ENCODE data around the gene RAD9A. TPM values are rescaled to one million over a fixed set of nuclear protein-coding genes. Genes with fewer than 3 reads are reported as not detected.

The RAD9A gene
- total RNA-seq, 1 donor from 2014 or later = 49.4 TPM

- DNase-seq (ENCODE audit: low read depth, low spot score) = no peak
- Mint-ChIP-seq H3K4me3 (peak overlapping the region; percentile 41), H3K27me3 (ENCODE audit: low read depth) (peaks cover 47% of the 10 kb centered on the region)
Observed at GRCh38 chr11:67413266-67413849, 21.6 kb downstream of the RAD9A start.

DNA sequence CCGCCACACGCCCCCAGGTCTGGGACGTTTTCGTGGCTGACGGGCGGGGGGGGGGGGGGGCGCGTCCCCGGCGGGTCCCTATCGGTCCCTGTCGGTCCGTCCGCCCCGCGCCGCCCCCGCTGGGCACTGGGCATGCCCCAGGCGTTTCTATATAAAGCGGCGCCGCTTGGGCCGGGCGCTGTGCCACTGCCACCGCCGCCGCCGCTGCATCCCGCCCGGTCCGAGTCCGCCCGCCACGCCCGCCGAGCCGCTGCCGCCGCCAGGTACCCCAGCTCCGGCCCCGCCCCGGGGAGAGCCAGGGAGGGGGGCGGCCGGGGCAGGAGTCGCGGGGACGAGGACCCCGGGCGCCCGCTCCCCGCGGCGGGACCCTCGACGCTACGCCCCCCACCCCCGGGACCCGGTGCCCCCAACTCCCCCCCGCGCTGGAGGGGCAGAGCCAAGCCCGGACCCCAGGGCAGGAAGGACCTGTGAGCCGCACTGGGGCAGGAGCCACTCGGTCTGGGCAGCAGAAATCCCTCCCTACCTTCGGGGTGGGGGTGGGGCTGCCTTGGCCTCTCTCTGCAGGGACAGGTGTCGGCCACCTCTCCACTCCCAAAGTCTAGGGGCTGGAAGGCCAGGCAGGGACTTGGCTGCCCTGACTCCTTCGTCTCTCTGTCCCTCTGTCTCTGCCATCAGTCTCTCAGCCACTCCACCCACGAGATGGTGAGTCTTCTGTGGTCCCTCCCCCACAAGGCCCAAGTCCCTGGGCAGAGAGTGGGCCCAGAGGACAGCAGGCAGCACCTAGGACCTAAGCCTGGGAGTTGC, 23.9 kb downstream of the RAD9A start, which contains the start of gene CARNS1:
TSS of gene CARNS1 (plus strand) at position 178 of the 804 bp plus-strand sequence. CDS start at position 700, 522 bp downstream.
- Mint-ChIP-seq H3K4me1 (peaks cover 14% of the 10 kb centered on the region), H3K27me3 (ENCODE audit: low read depth) (peaks cover 47% of the 10 kb centered on the region), H3K27ac (ENCODE audit: unreplicated experiment) (no peak within 1 kb of the TSS), H3K36me3 (ENCODE audit: low read depth) (no peaks in the 10 kb centered on the region), H3K9me3 (no peaks in the 10 kb centered on the region), H3K4me3 (peak within 1 kb of the TSS; percentile 57)
- no peak for DNase-seq (ENCODE audit: low read depth, low spot score)
- TF ChIP-seq, protein P1, sequence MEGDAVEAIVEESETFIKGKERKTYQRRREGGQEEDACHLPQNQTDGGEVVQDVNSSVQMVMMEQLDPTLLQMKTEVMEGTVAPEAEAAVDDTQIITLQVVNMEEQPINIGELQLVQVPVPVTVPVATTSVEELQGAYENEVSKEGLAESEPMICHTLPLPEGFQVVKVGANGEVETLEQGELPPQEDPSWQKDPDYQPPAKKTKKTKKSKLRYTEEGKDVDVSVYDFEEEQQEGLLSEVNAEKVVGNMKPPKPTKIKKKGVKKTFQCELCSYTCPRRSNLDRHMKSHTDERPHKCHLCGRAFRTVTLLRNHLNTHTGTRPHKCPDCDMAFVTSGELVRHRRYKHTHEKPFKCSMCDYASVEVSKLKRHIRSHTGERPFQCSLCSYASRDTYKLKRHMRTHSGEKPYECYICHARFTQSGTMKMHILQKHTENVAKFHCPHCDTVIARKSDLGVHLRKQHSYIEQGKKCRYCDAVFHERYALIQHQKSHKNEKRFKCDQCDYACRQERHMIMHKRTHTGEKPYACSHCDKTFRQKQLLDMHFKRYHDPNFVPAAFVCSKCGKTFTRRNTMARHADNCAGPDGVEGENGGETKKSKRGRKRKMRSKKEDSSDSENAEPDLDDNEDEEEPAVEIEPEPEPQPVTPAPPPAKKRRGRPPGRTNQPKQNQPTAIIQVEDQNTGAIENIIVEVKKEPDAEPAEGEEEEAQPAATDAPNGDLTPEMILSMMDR (conservative IDR thresholded peaks at IDR 0.05) = no peak

More at GRCh38 chr11:67413266-67413849, 21.6 kb downstream of the RAD9A start:
- Mint-ChIP-seq H3K9me3 (no peaks in the 10 kb centered on the region), H3K27ac (ENCODE audit: unreplicated experiment) (no peak overlapping the region), H3K36me3 (ENCODE audit: low read depth) (no peaks in the 10 kb centered on the region), H3K4me1 (peaks cover 21% of the 10 kb centered on the region)
- TF ChIP-seq, protein P1 (conservative IDR thresholded peaks at IDR 0.05) = no peak

- Mint-ChIP-seq H3K27me3 (ENCODE audit: low read depth) (peaks cover 41% of the 10 kb centered on the region), H3K27ac (ENCODE audit: unreplicated experiment) (no peak overlapping the region), H3K9me3 (no peaks in the 10 kb centered on the region), H3K4me3 (peak overlapping the region; percentile 57), H3K36me3 (ENCODE audit: low read depth) (no peaks in the 10 kb centered on the region), H3K4me1 (peaks cover 16% of the 10 kb centered on the region)
- TF ChIP-seq, protein P1 (conservative IDR thresholded peaks at IDR 0.05) = no peak
- no peak for DNase-seq (ENCODE audit: low read depth, low spot score)
Observed at GRCh38 chr11:67416416-67417335, 24.9 kb downstream of the RAD9A start.

GRCh38 chr11:67417425-67417824, 25.6 kb downstream of the RAD9A start:
- H3K4me3 Mint-ChIP-seq = no peak overlapping the region
- no peaks in the 10 kb centered on the region for H3K9me3 Mint-ChIP-seq
- peaks cover 39% of the 10 kb centered on the region for H3K27me3 Mint-ChIP-seq (ENCODE audit: low read depth)
- TF ChIP-seq, protein P1 (conservative IDR thresholded peaks at IDR 0.05) = no peak
- no peaks in the 10 kb centered on the region for H3K36me3 Mint-ChIP-seq (ENCODE audit: low read depth)
- H3K27ac Mint-ChIP-seq (ENCODE audit: unreplicated experiment) = no peak overlapping the region
- H3K4me1 Mint-ChIP-seq = peaks cover 16% of the 10 kb centered on the region
- DNase-seq (ENCODE audit: low read depth, low spot score) = no peak
